GM12891 (cell line): ENCODE data around the gene FZD7.

Experiments
- POLR2A ChIP-seq: IDR thresholded peaks from 2 replicates; pipeline ENCODE4 v1.6.1; 2011; ENCODE audit warnings: low read depth, low read length, control low read depth
- POLR2AphosphoS5 ChIP-seq: IDR thresholded peaks from 2 replicates; pipeline ENCODE4 v1.6.1; 2011; ENCODE audit warnings: low read depth, low read length, control low read depth
- SPI1 ChIP-seq: IDR thresholded peaks from 2 replicates; pipeline ENCODE4 v1.6.1; 2011; ENCODE audit warnings: low read depth, low read length, control low read depth

GRCh38 chr2:202035089-202035940 is 1.7 kb downstream of the FZD7 start:
- TF ChIP-seq POLR2A (no peak), POLR2AphosphoS5 (no peak), SPI1 (no peak)
